C4-2B (cell line): ENCODE data around the gene AMIGO3.
A peak's percentile ranks its signal among the peaks of the same experiment; 100 is the strongest.

Experiments used
- H3K27ac ChIP-seq: fragments of 450-650 bp; 2 replicates; pipeline ENCODE4 v1.5.1; 2017
- ZFX ChIP-seq: fragments of 450-650 bp; IDR thresholded peaks from 2 replicates; pipeline ENCODE4 v1.6.1; 2017
- TF ChIP-seq, protein P1 (sequence below): fragments of 450-650 bp; conservative IDR thresholded peaks from 2 replicates; pipeline ENCODE4 v1.5.1; 2017; ENCODE audit warnings: mild to moderate bottlenecking

The AMIGO3 gene, protein sequence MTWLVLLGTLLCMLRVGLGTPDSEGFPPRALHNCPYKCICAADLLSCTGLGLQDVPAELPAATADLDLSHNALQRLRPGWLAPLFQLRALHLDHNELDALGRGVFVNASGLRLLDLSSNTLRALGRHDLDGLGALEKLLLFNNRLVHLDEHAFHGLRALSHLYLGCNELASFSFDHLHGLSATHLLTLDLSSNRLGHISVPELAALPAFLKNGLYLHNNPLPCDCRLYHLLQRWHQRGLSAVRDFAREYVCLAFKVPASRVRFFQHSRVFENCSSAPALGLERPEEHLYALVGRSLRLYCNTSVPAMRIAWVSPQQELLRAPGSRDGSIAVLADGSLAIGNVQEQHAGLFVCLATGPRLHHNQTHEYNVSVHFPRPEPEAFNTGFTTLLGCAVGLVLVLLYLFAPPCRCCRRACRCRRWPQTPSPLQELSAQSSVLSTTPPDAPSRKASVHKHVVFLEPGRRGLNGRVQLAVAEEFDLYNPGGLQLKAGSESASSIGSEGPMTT

DNA sequence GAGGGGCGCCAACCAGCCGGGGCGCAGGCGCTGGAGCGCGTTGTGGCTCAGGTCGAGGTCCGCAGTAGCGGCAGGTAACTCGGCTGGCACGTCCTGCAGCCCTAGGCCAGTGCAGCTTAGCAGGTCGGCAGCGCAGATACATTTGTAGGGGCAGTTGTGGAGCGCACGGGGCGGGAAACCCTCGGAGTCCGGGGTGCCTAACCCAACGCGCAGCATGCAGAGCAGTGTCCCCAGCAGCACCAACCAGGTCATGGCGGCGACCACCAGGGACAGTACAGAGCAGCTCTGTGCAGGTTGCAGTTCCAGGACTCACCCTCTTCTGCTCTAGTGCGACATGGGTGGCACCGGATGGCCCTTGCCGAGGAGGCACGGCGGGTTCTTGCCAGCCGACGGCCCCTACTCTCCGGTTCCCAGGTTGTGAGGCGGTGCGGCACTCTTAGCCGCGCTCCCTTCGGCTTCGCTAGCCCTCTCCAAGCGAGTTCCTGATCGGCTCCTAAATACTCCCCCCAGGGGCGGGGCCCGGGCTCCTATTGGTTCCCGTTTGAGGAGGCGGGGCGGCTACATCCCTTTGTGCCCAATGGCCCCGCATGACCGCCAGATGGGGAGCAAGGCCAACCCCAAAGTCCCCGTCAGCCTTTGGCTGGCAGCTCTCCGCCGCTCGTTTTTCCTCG, at the start of gene AMIGO3:
TSS of gene AMIGO3 (minus strand) at position 471 of the 671 bp plus-strand sequence. CDS start at position 252, 219 bp downstream.
- TF ChIP-seq ZFX = no peak
- TF ChIP-seq, protein P1, sequence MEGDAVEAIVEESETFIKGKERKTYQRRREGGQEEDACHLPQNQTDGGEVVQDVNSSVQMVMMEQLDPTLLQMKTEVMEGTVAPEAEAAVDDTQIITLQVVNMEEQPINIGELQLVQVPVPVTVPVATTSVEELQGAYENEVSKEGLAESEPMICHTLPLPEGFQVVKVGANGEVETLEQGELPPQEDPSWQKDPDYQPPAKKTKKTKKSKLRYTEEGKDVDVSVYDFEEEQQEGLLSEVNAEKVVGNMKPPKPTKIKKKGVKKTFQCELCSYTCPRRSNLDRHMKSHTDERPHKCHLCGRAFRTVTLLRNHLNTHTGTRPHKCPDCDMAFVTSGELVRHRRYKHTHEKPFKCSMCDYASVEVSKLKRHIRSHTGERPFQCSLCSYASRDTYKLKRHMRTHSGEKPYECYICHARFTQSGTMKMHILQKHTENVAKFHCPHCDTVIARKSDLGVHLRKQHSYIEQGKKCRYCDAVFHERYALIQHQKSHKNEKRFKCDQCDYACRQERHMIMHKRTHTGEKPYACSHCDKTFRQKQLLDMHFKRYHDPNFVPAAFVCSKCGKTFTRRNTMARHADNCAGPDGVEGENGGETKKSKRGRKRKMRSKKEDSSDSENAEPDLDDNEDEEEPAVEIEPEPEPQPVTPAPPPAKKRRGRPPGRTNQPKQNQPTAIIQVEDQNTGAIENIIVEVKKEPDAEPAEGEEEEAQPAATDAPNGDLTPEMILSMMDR = no peak; the same call in 1 of the 2 replicates
- H3K27ac ChIP-seq = peak within 1 kb of the TSS; percentile 42

DNA sequence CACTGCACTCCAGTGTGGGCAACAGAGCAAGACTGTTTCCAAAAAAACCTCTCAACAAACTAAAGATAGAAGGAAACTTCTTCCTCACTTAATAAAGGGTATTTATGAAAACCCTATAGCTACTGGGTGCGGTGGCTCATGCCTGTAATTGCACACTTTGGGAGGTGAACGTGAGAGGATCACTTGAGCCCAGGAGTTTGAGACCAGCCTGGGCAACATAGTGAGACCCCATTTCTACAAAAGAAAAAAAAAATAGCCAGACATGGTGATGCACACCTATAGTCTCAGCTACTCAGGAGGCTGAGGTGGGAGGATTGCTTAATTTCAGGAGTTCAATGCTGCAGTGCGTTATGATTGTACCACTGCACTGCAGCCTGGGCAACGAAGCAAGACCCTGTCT, 44.5 kb upstream of the AMIGO3 start:
- TF ChIP-seq, protein P1 = no peak
- TF ChIP-seq ZFX = no peak
- no peak overlapping the region for H3K27ac ChIP-seq

DNA sequence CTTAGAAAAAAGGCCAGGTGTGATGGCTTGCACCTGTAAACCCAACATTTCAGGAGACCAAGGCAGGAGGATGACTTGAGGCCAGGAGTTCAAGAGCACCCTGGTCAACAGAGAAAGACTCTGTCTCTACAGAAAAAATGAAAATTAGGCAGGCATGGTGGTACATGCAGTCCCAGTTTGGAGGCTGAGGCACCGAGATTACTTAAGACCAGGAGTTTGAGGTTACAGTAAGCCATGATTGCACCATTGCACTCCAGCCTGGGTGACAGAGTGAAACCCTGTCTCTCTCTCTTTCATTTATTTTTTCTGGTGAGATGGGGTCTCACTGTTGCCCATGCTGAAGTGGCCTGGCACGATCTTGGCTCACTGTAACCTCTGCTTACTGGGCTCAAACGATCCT, 42.2 kb upstream of the AMIGO3 start:
- H3K27ac ChIP-seq = no peak overlapping the region
- no peak for TF ChIP-seq ZFX
- TF ChIP-seq, protein P1 = no peak

DNA sequence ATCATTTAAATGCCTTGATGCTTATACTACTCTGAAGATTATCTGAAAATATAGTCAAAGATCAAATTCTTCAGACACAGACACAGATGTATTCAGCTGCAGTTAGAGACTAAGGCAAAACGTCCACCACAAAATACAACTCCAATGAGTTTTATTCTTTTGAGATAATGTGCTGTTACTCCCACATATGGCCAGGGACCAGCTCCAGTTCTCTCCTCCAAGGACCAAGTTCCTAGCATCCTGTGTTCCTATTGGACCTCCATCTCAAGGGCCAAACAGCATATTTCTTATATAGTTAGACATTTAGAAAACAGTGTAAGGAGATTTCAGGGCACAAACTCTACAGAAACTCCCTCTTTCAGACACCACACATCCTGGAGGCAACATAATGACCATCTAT, 39.7 kb upstream of the AMIGO3 start:
- TF ChIP-seq ZFX = no peak

DNA sequence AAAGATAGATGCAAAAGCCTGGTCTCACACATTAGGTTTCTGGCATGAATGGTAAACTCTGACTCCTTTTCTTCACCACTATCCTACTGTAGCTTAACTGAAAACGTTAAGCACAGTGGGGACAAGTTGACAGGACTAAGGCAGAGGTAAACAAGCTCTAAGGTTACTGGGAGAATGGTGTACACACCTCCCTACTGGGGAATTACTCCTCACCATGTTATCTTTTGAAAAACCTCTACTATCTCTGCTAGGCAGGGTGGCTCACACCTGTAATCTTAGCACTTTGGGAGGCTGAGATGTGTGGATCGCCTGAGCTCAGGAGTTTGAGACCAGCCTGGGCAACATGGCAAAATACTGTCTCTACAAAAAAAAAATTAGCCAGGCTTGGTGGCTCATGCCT, 37.7 kb upstream of the AMIGO3 start:
- H3K27ac ChIP-seq = no peak overlapping the region
- no peak for TF ChIP-seq ZFX
- TF ChIP-seq, protein P1 = no peak

More for the DNA sequence above, 39.7 kb upstream of the AMIGO3 start:
- H3K27ac ChIP-seq = no peak overlapping the region

DNA sequence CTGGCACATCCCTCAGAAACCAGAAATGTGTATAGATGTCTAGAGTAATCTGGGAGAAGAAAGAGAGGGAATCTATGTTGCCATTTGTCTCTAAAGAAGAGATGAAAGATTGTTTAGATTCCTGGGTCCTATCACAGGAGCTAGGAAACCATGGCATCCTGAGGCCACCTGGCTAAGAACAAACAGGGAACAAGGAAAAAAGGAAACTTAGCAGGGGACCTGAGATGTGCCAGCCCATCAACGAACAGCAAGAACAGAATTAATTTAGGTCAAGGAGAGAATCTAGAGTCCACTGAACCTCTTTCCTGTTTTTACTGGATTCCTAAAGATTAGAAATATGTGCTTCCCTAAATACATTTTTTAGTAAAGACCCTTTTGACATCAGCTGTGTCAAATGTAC, 36.6 kb upstream of the AMIGO3 start:
- TF ChIP-seq ZFX = no peak
- TF ChIP-seq, protein P1 = no peak
- H3K27ac ChIP-seq = no peak overlapping the region

DNA sequence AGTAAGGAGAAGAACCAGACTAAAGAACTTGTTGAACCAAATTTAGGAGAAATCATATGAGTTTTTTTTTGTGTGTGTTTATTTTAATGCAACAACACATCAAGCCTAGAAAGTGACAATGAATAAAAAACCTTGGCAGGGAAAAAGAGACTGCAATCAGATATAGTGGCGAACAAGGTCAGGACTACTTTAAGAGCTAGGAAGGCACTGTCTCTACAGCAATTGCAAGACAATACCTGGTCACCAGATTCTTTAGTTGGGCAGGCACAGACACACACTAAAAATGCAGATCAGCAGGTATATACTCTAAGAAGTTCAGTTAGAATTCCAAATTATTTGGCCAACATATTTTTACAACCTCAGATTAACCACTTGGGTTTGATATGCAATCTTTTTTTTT, 35.1 kb upstream of the AMIGO3 start:
- H3K27ac ChIP-seq = no peak overlapping the region
- TF ChIP-seq, protein P1 = no peak
